Osteoblast (primary cell): ENCODE results near the gene OBI1. TPM values are rescaled to one million over a fixed set of nuclear protein-coding genes. Genes with fewer than 3 reads are reported as not detected.

Experiments used
- DNase-seq: peaks from one replicate; pipeline ENCODE4 v3.0.0; 2011; ENCODE audit warnings: low spot score, mixed read lengths; ENCODE audit not compliant: insufficient read length; ENCODE audit errors: missing footprints
- H2AFZ ChIP-seq: 2 replicates; pipeline ENCODE4 v1.6.0; 2011; ENCODE audit warnings: mild to moderate bottlenecking, low read length
- H3K27ac ChIP-seq: 2 replicates; pipeline ENCODE4 v1.5.1; 2011; ENCODE audit warnings: mild to moderate bottlenecking, low read depth, low read length, moderate library complexity
- H3K27me3 ChIP-seq: 2 replicates; pipeline ENCODE4 v1.6.0; 2012; ENCODE audit warnings: mild to moderate bottlenecking, control low read depth, inconsistent platforms, low read length, moderate library complexity; ENCODE audit not compliant: insufficient read depth
- H3K36me3 ChIP-seq: 2 replicates; pipeline ENCODE4 v1.5.1; 2011; ENCODE audit warnings: mild to moderate bottlenecking, low read length, control low read depth, moderate library complexity; ENCODE audit not compliant: insufficient read depth
- H3K4me1 ChIP-seq: 2 replicates; pipeline ENCODE4 v1.5.1; 2011; ENCODE audit warnings: mild to moderate bottlenecking, low read length, control low read depth, moderate library complexity; ENCODE audit not compliant: insufficient read depth
- H3K4me2 ChIP-seq: 2 replicates; pipeline ENCODE4 v1.6.0; 2011; ENCODE audit warnings: mild to moderate bottlenecking, low read length; ENCODE audit not compliant: insufficient read depth
- H3K4me3 ChIP-seq: fragments of 200-600 bp; sonication (generic); 3 replicates; pipeline ENCODE4 v1.5.1; 2012; ENCODE audit warnings: mild to moderate bottlenecking, low read length, inconsistent platforms; ENCODE audit not compliant: insufficient read depth
- H3K79me2 ChIP-seq: 2 replicates; pipeline ENCODE4 v1.6.0; 2012; ENCODE audit warnings: mild to moderate bottlenecking, low read length, control low read depth, inconsistent platforms; ENCODE audit not compliant: insufficient read depth
- H3K9me3 ChIP-seq: 2 replicates; pipeline ENCODE4 v1.5.1; 2011; ENCODE audit warnings: low read depth, low read length, control low read depth
- H4K20me1 ChIP-seq: 2 replicates; pipeline ENCODE4 v1.6.0; 2012; ENCODE audit warnings: mild to moderate bottlenecking, low read length, control low read depth; ENCODE audit not compliant: insufficient read depth
- CTCF ChIP-seq: IDR thresholded peaks from 2 replicates; pipeline ENCODE4 v1.5.1; 2011; ENCODE audit warnings: mild to moderate bottlenecking, low read depth, low read length, moderate library complexity; ENCODE audit errors: extremely low read depth
- total RNA-seq: library from RNA; depleted of rRNA; stranded (reverse); fragments of >200 nt; gene quantifications from 2 replicates; pipeline ENCODE4 v1.2.3, GENCODE V29; 2012

Gene OBI1
- total RNA-seq, 1 donor = 12.7 TPM

GRCh38 chr13:78589206-78589605 is 69.7 kb downstream of the OBI1 start:
- Histone ChIP-seq H3K27ac (no peak overlapping the region), H3K4me3 (no peak overlapping the region), H3K79me2 (no peaks in the 10 kb centered on the region), H3K4me1 (no peaks in the 10 kb centered on the region), H3K4me2 (no peak overlapping the region), H4K20me1 (no peaks in the 10 kb centered on the region), H3K9me3 (no peaks in the 10 kb centered on the region), H3K27me3 (peaks cover 48% of the 10 kb centered on the region), H3K36me3 (no peaks in the 10 kb centered on the region), H2AFZ (no peak overlapping the region)
- DNase-seq = no peak
- no peak for TF ChIP-seq CTCF

- H3K9me3 ChIP-seq = no peaks in the 10 kb centered on the region
- H3K4me3 ChIP-seq = no peak overlapping the region
- no peak for DNase-seq
- H2AFZ ChIP-seq = no peak overlapping the region
- H3K79me2 ChIP-seq = no peaks in the 10 kb centered on the region
- no peak overlapping the region for H3K4me2 ChIP-seq
- H3K27ac ChIP-seq = no peak overlapping the region
- H3K36me3 ChIP-seq = no peaks in the 10 kb centered on the region
- no peaks in the 10 kb centered on the region for H3K4me1 ChIP-seq
- H3K27me3 ChIP-seq = peaks cover 30% of the 10 kb centered on the region
- no peaks in the 10 kb centered on the region for H4K20me1 ChIP-seq
- no peak for TF ChIP-seq CTCF
These were observed 71.6 kb downstream of the OBI1 start for GRCh38 chr13:78587395-78587794.

- Histone ChIP-seq H3K4me3 (no peak overlapping the region), H3K27ac (no peak overlapping the region), H3K9me3 (no peaks in the 10 kb centered on the region), H3K27me3 (peaks cover 29% of the 10 kb centered on the region), H3K4me1 (no peaks in the 10 kb centered on the region), H3K36me3 (no peaks in the 10 kb centered on the region), H2AFZ (no peak overlapping the region), H3K79me2 (no peaks in the 10 kb centered on the region), H3K4me2 (no peak overlapping the region), H4K20me1 (no peaks in the 10 kb centered on the region)
- TF ChIP-seq CTCF = peak; percentile 22
- no peak for DNase-seq
These were observed 72.2 kb downstream of the OBI1 start for GRCh38 chr13:78586706-78587105.

GRCh38 chr13:78576261-78576660 is 82.7 kb downstream of the OBI1 start:
- no peak for TF ChIP-seq CTCF
- Histone ChIP-seq H3K4me3 (no peak overlapping the region), H3K4me1 (no peaks in the 10 kb centered on the region), H3K4me2 (no peak overlapping the region), H3K27me3 (no peaks in the 10 kb centered on the region), H3K27ac (no peak overlapping the region), H3K79me2 (no peaks in the 10 kb centered on the region), H2AFZ (no peak overlapping the region), H4K20me1 (no peaks in the 10 kb centered on the region), H3K9me3 (no peaks in the 10 kb centered on the region), H3K36me3 (no peaks in the 10 kb centered on the region)
- no peak for DNase-seq
